OCI-LY3 (cell line): Measurements from ENCODE around the gene COG2.

Experiments
- H2AFZ ChIP-seq: fragments of 200-600, 300-600 bp; shearing (Covaris generic); 2 replicates; pipeline ENCODE4 v1.6.0; 2014; ENCODE audit warnings: antibody characterized with exemption, low read depth, low read length
- H3K27ac ChIP-seq: fragments of 200-600, 300-600 bp; sonication (generic); 2 replicates; pipeline ENCODE4 v1.5.1; 2014; ENCODE audit warnings: mild to moderate bottlenecking, low read length, moderate library complexity, mixed read lengths
- H3K27me3 ChIP-seq: fragments of 200-600, 300-600 bp; sonication (generic); 2 replicates; pipeline ENCODE4 v1.6.1; 2014; ENCODE audit warnings: low read depth, low read length, mixed read lengths
- H3K36me3 ChIP-seq: fragments of 200-600, 300-600 bp; sonication (generic); replicated peaks from 2 replicates; pipeline ENCODE3; 2014; ENCODE audit warnings: low read depth, low read length, mixed read lengths
- H3K4me1 ChIP-seq: fragments of 300-600, 200-600 bp; sonication (generic); 2 replicates; pipeline ENCODE4 v1.6.1; 2014; ENCODE audit warnings: low read length, mixed read lengths
- H3K4me2 ChIP-seq: fragments of 200-600, 300-600 bp; sonication (generic); 2 replicates; pipeline ENCODE4 v1.6.1; 2014; ENCODE audit warnings: low read length, mixed read lengths
- H3K4me3 ChIP-seq: fragments of 300-600, 200-600 bp; sonication (generic); 2 replicates; pipeline ENCODE4 v1.5.1; 2014; ENCODE audit warnings: antibody characterized with exemption, mild to moderate bottlenecking, low read length, moderate library complexity
- H3K79me2 ChIP-seq: fragments of 300-600, 200-600 bp; shearing (Covaris generic); 2 replicates; pipeline ENCODE4 v1.6.1; 2014; ENCODE audit warnings: mild to moderate bottlenecking, low read length, mixed read lengths
- H3K9ac ChIP-seq: fragments of 300-600, 200-600 bp; shearing (Covaris generic); 2 replicates; pipeline ENCODE4 v1.6.0; 2014; ENCODE audit warnings: mild to moderate bottlenecking, low read length, moderate library complexity
- H3K9me3 ChIP-seq: fragments of 200-600, 300-600 bp; shearing (Covaris generic); 2 replicates; pipeline ENCODE4 v1.6.1; 2014; ENCODE audit warnings: low read length, mixed read lengths; ENCODE audit not compliant: insufficient read depth
- H4K20me1 ChIP-seq: fragments of 200-600, 300-600 bp; sonication (generic); 2 replicates; pipeline ENCODE4 v1.6.1; 2016; ENCODE audit warnings: low read length, mixed read lengths; ENCODE audit not compliant: insufficient read depth
- EZH2phosphoT487 ChIP-seq: fragments of 200-600 bp; shearing (Covaris generic); IDR thresholded peaks from 2 replicates; pipeline ENCODE4 v1.6.1; 2018; ENCODE audit warnings: antibody characterized with exemption, mixed run types, low read depth
- TF ChIP-seq, protein P1 (sequence below): fragments of 200-600, 300-600 bp; sonication (generic); IDR thresholded peaks from 2 replicates; pipeline ENCODE4 v1.5.1; 2014; ENCODE audit warnings: antibody characterized with exemption, low read length, low read depth

COG2 gene

DNA sequence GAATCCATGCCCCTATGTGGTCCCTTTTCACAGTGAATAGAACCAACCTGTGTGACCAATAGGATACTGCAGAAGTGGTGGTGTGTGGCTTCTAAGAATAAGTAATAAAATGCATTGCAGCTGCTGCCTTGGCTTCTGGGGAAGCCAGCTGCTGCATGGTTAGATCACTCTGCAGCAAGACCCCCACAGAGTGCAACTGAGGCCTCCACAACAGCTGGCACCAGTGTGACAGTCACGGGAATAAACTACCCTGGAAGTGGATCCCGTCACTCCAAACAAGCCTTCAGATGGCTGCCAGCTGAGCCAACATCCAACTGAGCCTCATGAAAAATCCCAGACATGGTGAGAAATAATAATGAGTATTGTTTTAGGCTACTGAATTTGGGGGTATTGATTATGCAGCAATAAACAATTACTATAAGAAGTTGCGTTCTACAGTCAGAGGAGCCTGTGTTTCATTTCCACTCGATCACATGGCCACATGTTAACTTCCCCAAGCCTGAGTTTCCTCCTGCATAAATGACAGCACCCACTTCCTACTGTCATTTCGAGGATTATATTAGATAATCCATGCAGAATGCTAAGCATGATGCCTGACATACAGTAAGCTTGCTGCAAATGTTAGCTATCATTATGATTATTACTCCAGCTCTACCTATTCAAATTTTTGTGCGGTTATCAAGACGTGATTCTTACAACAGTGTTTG lies 20.8 kb upstream of the COG2 start:
- H3K27me3 ChIP-seq, result peaks cover 28% of the 10 kb centered on the region
- no peaks in the 10 kb centered on the region for H3K36me3 ChIP-seq
- no peak overlapping the region for H2AFZ ChIP-seq
- no peaks in the 10 kb centered on the region for H4K20me1 ChIP-seq
- no peak overlapping the region for H3K9ac ChIP-seq
- H3K27ac ChIP-seq, result no peak overlapping the region
- H3K79me2 ChIP-seq, result no peaks in the 10 kb centered on the region
- no peak overlapping the region for H3K4me3 ChIP-seq
- H3K4me1 ChIP-seq, result peaks cover 6% of the 10 kb centered on the region; the same call in 1 of the 2 replicates
- no peak overlapping the region for H3K4me2 ChIP-seq
- no peaks in the 10 kb centered on the region; the same call in 1 of the 2 replicates for H3K9me3 ChIP-seq
- no peak for TF ChIP-seq EZH2phosphoT487
- TF ChIP-seq, protein P1, sequence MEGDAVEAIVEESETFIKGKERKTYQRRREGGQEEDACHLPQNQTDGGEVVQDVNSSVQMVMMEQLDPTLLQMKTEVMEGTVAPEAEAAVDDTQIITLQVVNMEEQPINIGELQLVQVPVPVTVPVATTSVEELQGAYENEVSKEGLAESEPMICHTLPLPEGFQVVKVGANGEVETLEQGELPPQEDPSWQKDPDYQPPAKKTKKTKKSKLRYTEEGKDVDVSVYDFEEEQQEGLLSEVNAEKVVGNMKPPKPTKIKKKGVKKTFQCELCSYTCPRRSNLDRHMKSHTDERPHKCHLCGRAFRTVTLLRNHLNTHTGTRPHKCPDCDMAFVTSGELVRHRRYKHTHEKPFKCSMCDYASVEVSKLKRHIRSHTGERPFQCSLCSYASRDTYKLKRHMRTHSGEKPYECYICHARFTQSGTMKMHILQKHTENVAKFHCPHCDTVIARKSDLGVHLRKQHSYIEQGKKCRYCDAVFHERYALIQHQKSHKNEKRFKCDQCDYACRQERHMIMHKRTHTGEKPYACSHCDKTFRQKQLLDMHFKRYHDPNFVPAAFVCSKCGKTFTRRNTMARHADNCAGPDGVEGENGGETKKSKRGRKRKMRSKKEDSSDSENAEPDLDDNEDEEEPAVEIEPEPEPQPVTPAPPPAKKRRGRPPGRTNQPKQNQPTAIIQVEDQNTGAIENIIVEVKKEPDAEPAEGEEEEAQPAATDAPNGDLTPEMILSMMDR, result no peak

DNA sequence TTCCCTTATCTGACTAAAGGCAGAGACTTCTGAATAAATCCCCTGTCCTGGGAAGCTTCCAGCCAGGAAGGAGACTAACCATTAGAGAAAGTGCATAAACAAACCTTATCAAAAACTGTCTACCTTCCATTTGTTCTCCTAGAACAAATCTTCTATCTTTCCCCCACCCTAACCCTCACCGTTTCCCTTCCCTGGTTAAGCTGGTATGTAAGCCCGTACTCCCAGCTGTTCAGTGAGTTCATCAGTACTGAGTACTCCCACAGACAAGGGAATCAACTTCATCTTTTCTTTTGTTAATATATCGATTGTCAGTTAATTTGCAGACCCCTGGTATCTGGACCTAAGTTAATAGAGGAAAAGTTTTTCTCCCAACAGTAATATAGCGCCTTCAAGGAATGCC lies 20.1 kb upstream of the COG2 start:
- Histone ChIP-seq H3K9ac (no peak overlapping the region), H3K79me2 (no peaks in the 10 kb centered on the region), H3K4me1 (peaks cover 6% of the 10 kb centered on the region; the same call in 1 of the 2 replicates), H3K27ac (no peak overlapping the region), H2AFZ (no peak overlapping the region), H3K4me2 (no peak overlapping the region), H3K9me3 (no peaks in the 10 kb centered on the region; the same call in 1 of the 2 replicates), H4K20me1 (no peaks in the 10 kb centered on the region), H3K27me3 (peaks cover 24% of the 10 kb centered on the region), H3K36me3 (no peaks in the 10 kb centered on the region), H3K4me3 (no peak overlapping the region)
- TF ChIP-seq, protein P1, result no peak
- TF ChIP-seq EZH2phosphoT487, result no peak

DNA sequence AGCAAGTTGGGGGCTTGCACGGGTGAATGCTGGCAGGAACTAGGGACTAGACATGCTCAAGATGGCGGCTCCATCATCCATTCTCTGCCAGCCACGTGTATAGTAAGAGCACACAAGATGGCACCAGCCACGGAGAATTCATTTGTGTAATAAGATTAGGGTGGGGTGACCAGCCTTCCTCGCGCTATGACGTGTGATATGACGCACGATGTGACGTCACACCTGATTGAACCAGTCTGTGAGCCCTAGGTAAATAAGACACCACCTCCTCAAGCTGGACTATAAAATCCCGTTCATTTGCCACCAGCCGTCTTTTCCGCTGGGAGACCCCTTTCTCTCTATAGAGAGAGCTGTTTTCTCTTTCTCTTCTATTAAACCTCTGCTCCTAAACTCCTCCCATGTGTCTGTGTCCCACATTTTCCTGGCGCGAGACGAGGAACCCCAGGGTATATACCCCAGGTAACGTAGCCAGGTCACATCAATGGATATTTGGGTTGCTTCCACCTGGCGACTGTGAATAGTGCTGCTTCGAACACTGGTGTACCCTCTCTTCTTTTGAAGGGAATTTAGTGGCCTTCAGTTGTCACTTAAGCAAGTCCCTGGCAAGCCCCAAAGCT lies 18.1 kb upstream of the COG2 start:
- Histone ChIP-seq H3K79me2 (no peaks in the 10 kb centered on the region), H3K27me3 (peaks cover 6% of the 10 kb centered on the region; the same call in 1 of the 2 replicates), H3K27ac (no peak overlapping the region), H2AFZ (no peak overlapping the region), H3K4me3 (no peak overlapping the region), H3K36me3 (no peaks in the 10 kb centered on the region), H4K20me1 (no peaks in the 10 kb centered on the region), H3K4me2 (no peak overlapping the region), H3K4me1 (peaks cover 6% of the 10 kb centered on the region; the same call in 1 of the 2 replicates), H3K9me3 (no peaks in the 10 kb centered on the region; the same call in 1 of the 2 replicates), H3K9ac (no peak overlapping the region)
- TF ChIP-seq, protein P1, result no peak
- no peak for TF ChIP-seq EZH2phosphoT487

DNA sequence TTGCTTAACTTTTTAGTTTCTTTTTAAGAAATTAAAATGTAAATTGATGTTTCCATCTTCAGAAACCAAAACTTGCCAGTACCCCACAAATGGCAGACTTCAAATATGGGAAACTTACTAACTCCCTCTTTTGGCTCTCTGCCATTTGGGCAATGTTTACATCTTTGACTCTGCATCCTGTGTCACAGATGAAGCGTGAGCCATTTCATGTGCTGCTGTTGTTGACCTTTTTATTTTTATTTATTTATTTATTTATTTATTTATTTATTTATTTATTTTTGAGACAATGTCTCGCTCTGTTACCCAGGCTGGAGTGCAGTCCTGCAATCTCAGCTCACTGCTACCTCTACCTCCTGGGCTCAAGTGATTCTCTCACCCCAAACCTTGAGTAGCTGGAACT lies 16.0 kb upstream of the COG2 start:
- Histone ChIP-seq H2AFZ (no peak overlapping the region), H3K79me2 (no peaks in the 10 kb centered on the region), H3K27ac (no peak overlapping the region), H3K27me3 (peaks cover 8% of the 10 kb centered on the region), H4K20me1 (no peaks in the 10 kb centered on the region), H3K9me3 (no peaks in the 10 kb centered on the region), H3K4me1 (peaks cover 5% of the 10 kb centered on the region; the same call in 1 of the 2 replicates), H3K4me3 (no peak overlapping the region), H3K4me2 (no peak overlapping the region), H3K36me3 (no peaks in the 10 kb centered on the region), H3K9ac (no peak overlapping the region)
- TF ChIP-seq, protein P1, result no peak
- no peak for TF ChIP-seq EZH2phosphoT487
